GM12874 (cell line): ENCODE data around the gene NOXA1.

ENCODE experiments used
- TF ChIP-seq, protein P1 (sequence below): IDR thresholded peaks from 2 replicates; pipeline ENCODE4 v1.5.1; 2011; ENCODE audit warnings: low read depth, mild to moderate bottlenecking, control low read depth, low read length, moderate library complexity; ENCODE audit not compliant: insufficient read depth

The NOXA1 gene

GRCh38 chr9:137479892-137480685 is 56.9 kb downstream of the NOXA1 start:
- TF ChIP-seq, protein P1, sequence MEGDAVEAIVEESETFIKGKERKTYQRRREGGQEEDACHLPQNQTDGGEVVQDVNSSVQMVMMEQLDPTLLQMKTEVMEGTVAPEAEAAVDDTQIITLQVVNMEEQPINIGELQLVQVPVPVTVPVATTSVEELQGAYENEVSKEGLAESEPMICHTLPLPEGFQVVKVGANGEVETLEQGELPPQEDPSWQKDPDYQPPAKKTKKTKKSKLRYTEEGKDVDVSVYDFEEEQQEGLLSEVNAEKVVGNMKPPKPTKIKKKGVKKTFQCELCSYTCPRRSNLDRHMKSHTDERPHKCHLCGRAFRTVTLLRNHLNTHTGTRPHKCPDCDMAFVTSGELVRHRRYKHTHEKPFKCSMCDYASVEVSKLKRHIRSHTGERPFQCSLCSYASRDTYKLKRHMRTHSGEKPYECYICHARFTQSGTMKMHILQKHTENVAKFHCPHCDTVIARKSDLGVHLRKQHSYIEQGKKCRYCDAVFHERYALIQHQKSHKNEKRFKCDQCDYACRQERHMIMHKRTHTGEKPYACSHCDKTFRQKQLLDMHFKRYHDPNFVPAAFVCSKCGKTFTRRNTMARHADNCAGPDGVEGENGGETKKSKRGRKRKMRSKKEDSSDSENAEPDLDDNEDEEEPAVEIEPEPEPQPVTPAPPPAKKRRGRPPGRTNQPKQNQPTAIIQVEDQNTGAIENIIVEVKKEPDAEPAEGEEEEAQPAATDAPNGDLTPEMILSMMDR: no peak

GRCh38 chr9:137480686-137481683 is 57.8 kb downstream of the NOXA1 start:
- TF ChIP-seq, protein P1: no peak

GRCh38 chr9:137482094-137482781 is 59.0 kb downstream of the NOXA1 start:
- TF ChIP-seq, protein P1: no peak
